ENCODE data around the gene NEUROD6.

The NEUROD6 gene

DNA sequence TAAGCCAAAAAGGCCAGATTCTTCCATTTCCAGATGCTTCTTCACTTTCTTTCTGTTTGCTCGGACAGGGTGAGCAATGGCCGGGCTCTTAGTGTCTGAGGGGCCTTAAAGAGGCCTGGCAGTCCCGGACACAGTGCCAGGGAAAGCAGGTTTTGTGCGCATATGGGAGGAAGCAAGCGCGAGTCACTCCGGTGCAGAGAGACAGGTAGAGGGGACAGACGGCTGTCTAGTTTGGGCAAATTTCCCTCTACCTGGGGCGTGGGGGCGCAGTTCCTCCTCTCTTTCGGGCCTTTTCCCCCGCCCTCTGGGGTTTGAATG lies 4.7 kb downstream of the NEUROD6 start:
- TF ChIP-seq, protein P1, sequence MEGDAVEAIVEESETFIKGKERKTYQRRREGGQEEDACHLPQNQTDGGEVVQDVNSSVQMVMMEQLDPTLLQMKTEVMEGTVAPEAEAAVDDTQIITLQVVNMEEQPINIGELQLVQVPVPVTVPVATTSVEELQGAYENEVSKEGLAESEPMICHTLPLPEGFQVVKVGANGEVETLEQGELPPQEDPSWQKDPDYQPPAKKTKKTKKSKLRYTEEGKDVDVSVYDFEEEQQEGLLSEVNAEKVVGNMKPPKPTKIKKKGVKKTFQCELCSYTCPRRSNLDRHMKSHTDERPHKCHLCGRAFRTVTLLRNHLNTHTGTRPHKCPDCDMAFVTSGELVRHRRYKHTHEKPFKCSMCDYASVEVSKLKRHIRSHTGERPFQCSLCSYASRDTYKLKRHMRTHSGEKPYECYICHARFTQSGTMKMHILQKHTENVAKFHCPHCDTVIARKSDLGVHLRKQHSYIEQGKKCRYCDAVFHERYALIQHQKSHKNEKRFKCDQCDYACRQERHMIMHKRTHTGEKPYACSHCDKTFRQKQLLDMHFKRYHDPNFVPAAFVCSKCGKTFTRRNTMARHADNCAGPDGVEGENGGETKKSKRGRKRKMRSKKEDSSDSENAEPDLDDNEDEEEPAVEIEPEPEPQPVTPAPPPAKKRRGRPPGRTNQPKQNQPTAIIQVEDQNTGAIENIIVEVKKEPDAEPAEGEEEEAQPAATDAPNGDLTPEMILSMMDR (IDR thresholded peaks at IDR 0.05; ENCODE audit: low read depth, low read length): no peak

DNA sequence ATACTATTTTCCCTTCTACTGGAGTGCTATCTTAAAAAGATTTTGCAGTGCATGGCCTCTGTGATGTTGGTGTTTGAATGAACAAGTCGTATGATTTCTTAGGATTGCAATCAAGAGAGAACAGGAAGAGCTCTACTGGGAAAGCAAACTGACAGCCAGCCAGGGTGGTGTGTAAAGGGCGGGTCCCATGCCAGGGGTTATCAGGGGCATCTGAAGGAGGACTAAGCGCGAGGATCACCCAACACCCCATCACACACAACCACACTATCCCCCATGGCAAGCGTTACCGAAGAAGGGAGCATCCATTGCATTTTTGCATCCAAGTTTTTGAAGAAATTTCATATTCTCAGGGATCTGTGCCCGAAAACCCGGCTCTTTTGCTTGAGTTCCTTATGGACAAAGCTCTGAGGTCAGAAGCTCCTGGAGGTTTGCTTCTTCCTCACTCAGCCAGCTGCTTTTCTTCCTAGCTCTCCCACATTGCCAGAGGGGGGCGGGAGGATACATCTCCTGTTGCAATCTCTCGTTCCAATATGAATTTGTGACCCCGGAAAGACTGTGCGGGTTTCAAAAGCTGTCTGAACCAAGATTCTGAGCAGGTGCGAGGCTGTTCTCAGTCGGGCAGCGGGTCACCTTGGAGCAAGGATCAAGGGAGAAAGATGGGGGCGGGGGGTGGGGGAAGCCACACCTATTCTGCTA lies 5.2 kb downstream of the NEUROD6 start:
- in situ Hi-C loops (cut with HindIII; ENCODE audit: low sequenced_read_pairs): no loop called here
- TF ChIP-seq, protein P1 (IDR thresholded peaks at IDR 0.05; ENCODE audit: low read depth, low read length): no peak
- H3K4me3 ChIP-seq (ENCODE audit: low read depth, low read length): no peak overlapping the region
- no peak for DNase-seq (ENCODE audit: low read depth, low spot score)

More for the DNA sequence above, 4.7 kb downstream of the NEUROD6 start:
- no peak for DNase-seq (ENCODE audit: low read depth, low spot score)
- in situ Hi-C loops (cut with HindIII; ENCODE audit: low sequenced_read_pairs): no loop called here
- no peak overlapping the region for H3K4me3 ChIP-seq (ENCODE audit: low read depth, low read length)

DNA sequence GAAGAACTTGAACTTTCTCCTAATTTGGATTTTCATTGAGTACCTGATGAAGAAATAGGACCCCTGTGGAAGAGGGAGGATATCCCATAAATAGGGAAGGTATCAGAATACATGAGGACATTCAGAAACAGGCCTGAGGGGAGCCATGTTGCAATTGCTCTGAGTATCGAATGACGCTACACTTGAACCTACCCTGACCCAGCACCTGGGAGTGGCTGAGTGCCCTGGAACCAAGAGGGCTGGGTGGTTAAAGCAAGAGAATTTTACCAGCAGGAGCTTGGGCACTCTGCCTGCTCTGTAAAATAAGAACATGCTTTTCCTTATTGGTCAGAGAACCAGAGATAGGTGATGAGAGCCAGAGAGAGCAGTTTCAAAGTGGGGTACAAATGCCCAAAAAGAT lies 7.2 kb downstream of the NEUROD6 start:
- in situ Hi-C loops (cut with HindIII; ENCODE audit: low sequenced_read_pairs): no loop called here
- DNase-seq (ENCODE audit: low read depth, low spot score): no peak
- H3K4me3 ChIP-seq (ENCODE audit: low read depth, low read length): no peak overlapping the region
- TF ChIP-seq, protein P1 (IDR thresholded peaks at IDR 0.05; ENCODE audit: low read depth, low read length): no peak

DNA sequence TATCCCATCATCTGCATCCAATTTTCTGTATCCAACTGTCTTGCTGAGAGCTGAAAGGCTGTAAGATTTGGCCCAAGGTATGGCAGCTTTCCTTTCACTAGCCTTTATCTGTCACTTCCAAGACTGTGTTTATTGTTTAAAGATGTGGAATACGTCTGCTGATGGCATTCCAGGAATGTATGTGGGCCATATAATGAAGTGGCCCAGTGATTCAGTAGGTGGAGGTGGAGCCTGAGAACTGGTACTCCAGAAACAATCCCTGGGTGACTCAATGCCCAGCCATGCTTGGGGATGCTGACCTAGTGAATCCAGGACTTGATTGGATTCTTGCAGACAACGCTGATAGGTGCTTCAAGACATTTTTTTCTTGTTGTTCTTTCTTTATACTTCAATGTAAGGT lies 13.5 kb downstream of the NEUROD6 start:
- TF ChIP-seq, protein P1 (IDR thresholded peaks at IDR 0.05; ENCODE audit: low read depth, low read length): no peak
- no peak overlapping the region for H3K4me3 ChIP-seq (ENCODE audit: low read depth, low read length)
- in situ Hi-C loops (cut with HindIII; ENCODE audit: low sequenced_read_pairs): no loop called here
- peak; percentile 4 for DNase-seq (ENCODE audit: low read depth, low spot score)

DNA sequence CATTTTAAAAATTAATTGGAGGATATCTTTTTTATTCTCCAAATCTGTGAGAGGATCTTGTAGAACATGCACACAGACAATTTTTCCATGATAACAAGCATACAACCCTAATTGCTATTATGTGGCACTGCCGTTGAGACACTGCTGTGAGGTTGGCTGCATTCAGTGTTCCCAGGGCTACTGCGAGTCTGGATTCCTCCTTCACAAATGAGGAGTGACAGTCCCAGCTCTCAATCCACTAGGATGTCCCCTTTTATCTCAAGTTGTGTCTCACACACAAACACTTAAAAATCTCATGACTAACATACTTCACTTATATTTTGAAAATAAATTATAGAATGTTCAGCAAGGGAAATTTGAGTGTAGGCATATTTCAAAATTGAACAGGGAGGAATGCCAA lies 14.1 kb downstream of the NEUROD6 start:
- in situ Hi-C loops (cut with HindIII; ENCODE audit: low sequenced_read_pairs): no loop called here
- TF ChIP-seq, protein P1 (IDR thresholded peaks at IDR 0.05; ENCODE audit: low read depth, low read length): no peak
- no peak overlapping the region for H3K4me3 ChIP-seq (ENCODE audit: low read depth, low read length)
- DNase-seq (ENCODE audit: low read depth, low spot score): no peak

DNA sequence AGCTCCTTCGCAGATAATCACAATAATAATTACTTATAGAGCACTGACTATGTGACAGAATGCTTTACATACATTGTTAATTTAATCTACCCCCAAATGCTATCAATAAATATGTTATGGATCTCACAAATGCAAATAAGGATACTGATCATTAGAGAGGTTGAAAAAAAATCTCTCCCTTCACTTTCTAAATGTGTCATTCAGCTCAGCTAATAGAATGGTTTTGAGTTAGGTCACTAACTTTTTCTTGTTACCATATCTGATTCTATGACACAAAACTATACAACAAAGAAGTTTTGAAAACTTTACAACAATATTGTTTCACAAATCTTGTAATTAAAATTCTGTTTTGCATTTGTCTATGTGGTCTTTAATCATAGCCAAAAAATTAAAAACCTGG lies 17.4 kb downstream of the NEUROD6 start:
- H3K4me3 ChIP-seq (ENCODE audit: low read depth, low read length): no peak overlapping the region
- in situ Hi-C loops (cut with HindIII; ENCODE audit: low sequenced_read_pairs): no loop called here
- no peak for DNase-seq (ENCODE audit: low read depth, low spot score)
- TF ChIP-seq, protein P1 (IDR thresholded peaks at IDR 0.05; ENCODE audit: low read depth, low read length): no peak

All from astrocyte of the spinal cord (primary cell).